Measurements from ENCODE around the gene TBC1D2.

TBC1D2 gene

DNA sequence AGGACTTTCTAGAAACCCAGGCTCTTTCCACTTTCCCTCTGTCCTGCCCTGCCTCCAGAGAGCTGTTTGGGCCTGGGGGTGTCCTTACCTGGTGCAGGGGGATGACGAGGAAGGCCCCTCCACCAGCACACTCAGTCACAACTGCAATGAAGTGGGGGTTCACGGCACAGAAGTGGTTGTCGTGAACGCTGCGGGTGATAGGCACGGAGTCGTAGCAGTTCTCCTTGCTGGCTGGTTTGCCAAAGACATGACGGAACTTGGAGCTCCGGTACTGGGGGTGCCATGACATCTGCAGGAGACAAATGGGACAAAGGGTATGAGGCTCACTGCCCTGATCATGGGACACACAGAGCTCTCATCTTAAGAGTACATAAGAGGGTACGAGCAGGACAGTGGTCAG lies 98.1 kb downstream of the TBC1D2 start:
- DNase-seq, result no peak

- no peak for DNase-seq
These were observed 100.8 kb downstream of the TBC1D2 start for GRCh38 chr9:98154678-98155077.

DNA sequence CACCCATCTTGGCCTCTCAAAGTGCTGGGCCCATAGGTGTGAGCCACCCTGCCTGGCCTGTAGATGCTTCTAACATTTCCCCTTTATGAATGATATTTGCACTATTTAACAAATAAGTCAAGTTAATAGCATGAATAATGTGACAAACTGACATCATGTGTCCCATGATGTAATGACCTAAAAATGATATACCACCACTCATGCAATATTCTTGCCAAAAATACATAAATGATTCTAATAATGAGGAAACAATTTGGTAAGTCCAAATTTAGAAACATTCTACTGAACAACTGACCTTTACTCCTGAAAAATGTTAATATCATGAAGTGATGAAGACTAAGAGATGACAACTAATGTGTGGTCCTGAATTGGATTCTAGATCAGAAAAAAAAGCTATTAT lies 102.9 kb downstream of the TBC1D2 start:
- DNase-seq, result no peak

- DNase-seq, result no peak
These were observed 104.7 kb downstream of the TBC1D2 start for GRCh38 chr9:98150721-98151120.

DNA sequence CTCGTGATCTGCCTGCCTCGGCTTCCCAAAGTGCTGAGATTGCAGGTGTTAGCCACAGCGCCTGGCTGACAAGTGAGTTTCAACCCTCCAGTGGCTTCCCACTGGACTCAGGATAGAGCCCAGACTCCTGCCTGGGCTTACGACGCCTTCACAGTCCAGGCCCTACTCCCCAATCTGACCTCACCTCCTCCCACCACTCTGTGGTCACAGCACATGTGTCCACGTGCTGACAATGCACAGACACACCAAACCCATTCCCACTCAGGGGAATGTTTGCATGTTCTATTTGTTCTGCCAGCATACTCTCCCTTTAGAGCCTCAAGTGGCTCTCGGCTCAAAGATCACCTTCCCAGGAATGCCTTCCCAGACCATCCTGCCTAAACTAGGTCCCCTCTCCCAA lies 105.3 kb downstream of the TBC1D2 start:
- no peak for DNase-seq

GRCh38 chr9:98149422-98149821 lies 106.0 kb downstream of the TBC1D2 start:
- DNase-seq, result no peak

All from NCI-H2081 (cell line).